ENCODE measurements around the gene ADGRG3.

ADGRG3 gene

GRCh38 chr16:57646388-57647039, 21.6 kb upstream of the ADGRG3 start:
- FAIRE-seq: no peak

GRCh38 chr16:57647136-57647875, 20.8 kb upstream of the ADGRG3 start:
- FAIRE-seq: no peak

- no peak for FAIRE-seq
These were observed 20.0 kb upstream of the ADGRG3 start for GRCh38 chr16:57648125-57648524.

- no peak for FAIRE-seq
These were observed 19.3 kb upstream of the ADGRG3 start for GRCh38 chr16:57648581-57649442.

GRCh38 chr16:57649443-57649751, 18.7 kb upstream of the ADGRG3 start:
- FAIRE-seq: no peak

GRCh38 chr16:57649846-57650245, 18.3 kb upstream of the ADGRG3 start:
- no peak for FAIRE-seq

- no peak for FAIRE-seq
These were observed 16.5 kb upstream of the ADGRG3 start for GRCh38 chr16:57651344-57652333.

- no peak for FAIRE-seq
These were observed 15.2 kb upstream of the ADGRG3 start for GRCh38 chr16:57652695-57653471.

GRCh38 chr16:57653936-57654335, 14.2 kb upstream of the ADGRG3 start:
- no peak for FAIRE-seq

GRCh38 chr16:57656342-57656955, 11.7 kb upstream of the ADGRG3 start:
- no peak for FAIRE-seq

GRCh38 chr16:57657228-57657627, 10.9 kb upstream of the ADGRG3 start:
- no peak for FAIRE-seq

GRCh38 chr16:57658130-57658877, 9.8 kb upstream of the ADGRG3 start:
- FAIRE-seq: no peak

GRCh38 chr16:57658878-57659674, 9.0 kb upstream of the ADGRG3 start:
- FAIRE-seq: no peak

GRCh38 chr16:57660715-57661463, 7.2 kb upstream of the ADGRG3 start:
- FAIRE-seq: no peak

GRCh38 chr16:57661510-57661909, 6.6 kb upstream of the ADGRG3 start:
- no peak for FAIRE-seq

- no peak for FAIRE-seq
These were observed 5.9 kb upstream of the ADGRG3 start for GRCh38 chr16:57661936-57662906.

- no peak for FAIRE-seq
These were observed 4.7 kb upstream of the ADGRG3 start for GRCh38 chr16:57663436-57663835.
